HCT116 (cell line): Measurements from ENCODE around the gene GRIP1. TPM values are rescaled to one million over a fixed set of nuclear protein-coding genes. Genes with fewer than 3 reads are reported as not detected.

Experiments
- ATAC-seq: fragments of 200-7000 bp; cut with Tn5 transposase; 2 replicates; pipeline ENCODE4 v1.9.1; 2020; ENCODE audit warnings: mild to moderate bottlenecking, moderate library complexity
- BruUV-seq: library from RNA; stranded (reverse); fragments of 400-500 nt; replicated peaks from 2 replicates; lab custom pipeline; 2021; lab: Mats Ljungman, UMichigan
- CTCF ChIA-PET: fragments of 300-600 bp; sonication (Branson Sonifier 250); formaldehyde crosslinking; loops from one replicate; lab custom pipeline; 2021; ENCODE audit warnings: antibody characterized with exemption; lab: Charles Lee
- POLR2A ChIA-PET: fragments of 300-600, 350-600 bp; sonication (Branson Sonifier 250); formaldehyde crosslinking; loops from one replicate; lab custom pipeline; 2021; ENCODE audit warnings: antibody characterized with exemption; lab: Charles Lee
- RAD21 ChIA-PET, 2 experiments: fragments of 300-600 bp; sonication (Branson Sonifier 250); formaldehyde crosslinking; loops; one replicate each; lab custom pipeline; 2023; ENCODE audit warnings: low total read pairs in 2 of 2; ENCODE audit not compliant: uncharacterized antibody in 2 of 2, unreplicated experiment in 2 of 2, low non-redundant PET in 1 of 2; lab: Charles Lee
- DNase-seq: peaks from one replicate; pipeline ENCODE4 v3.0.0-alpha.2; 2010; ENCODE audit warnings: low read depth, low spot score
- H2AFZ ChIP-seq: fragments of 200-600 bp; shearing (Covaris generic), sonication (generic); 2 replicates; pipeline ENCODE4 v1.6.1; 2017; ENCODE audit warnings: low read depth, mixed run types, mixed read lengths, antibody characterized with exemption, low read length; ENCODE audit not compliant: poor library complexity, severe bottlenecking
- H3K27ac ChIP-seq: 2 replicates; pipeline ENCODE4 v1.5.1; 2012; ENCODE audit warnings: low read depth, low read length
- H3K27me3 ChIP-seq: fragments of 200-600 bp; sonication (generic); 2 replicates; pipeline ENCODE4 v1.6.1; 2016; ENCODE audit warnings: mixed run types, low read length, mixed read lengths; ENCODE audit not compliant: insufficient read depth
- H3K36me3 ChIP-seq, 2 experiments: fragments of 200-500 bp in 1 of 2; fragments of 200-600 bp in 1 of 2; sonication (Bioruptor generic) in 1 of 2; sonication (generic) in 1 of 2; 2 replicates each; pipeline versions ENCODE4 v1.5.1 to v1.6.1; 2014 to 2016; ENCODE audit warnings: low read length in 2 of 2, inconsistent platforms in 1 of 2, mixed read lengths in 1 of 2, mixed run types in 1 of 2; ENCODE audit not compliant: insufficient read depth in 2 of 2, control insufficient read depth in 1 of 2
- H3K4me1 ChIP-seq, 2 experiments: fragments of 200-600 bp in 1 of 2; sonication (generic) in 1 of 2; 2 replicates each; pipeline versions ENCODE4 v1.5.1 to v1.6.1; 2012 to 2017; ENCODE audit warnings: low read length in 2 of 2, inconsistent platforms in 1 of 2, mild to moderate bottlenecking in 1 of 2, mixed read lengths in 1 of 2, mixed run types in 1 of 2, moderate library complexity in 1 of 2; ENCODE audit not compliant: insufficient read depth in 2 of 2, control insufficient read depth in 1 of 2
- H3K4me2 ChIP-seq: fragments of 200-600 bp; sonication (generic); 2 replicates; pipeline ENCODE4 v1.6.1; 2017; ENCODE audit warnings: mixed run types, low read length, mixed read lengths
- H3K4me3 ChIP-seq, 2 experiments: fragments of 200-600 bp in 1 of 2; sonication (generic) in 1 of 2; replicated peaks in 1 of 2; 2 replicates each; pipeline ENCODE4 v1.5.1; 2011 to 2016; ENCODE audit warnings: low read length in 2 of 2, control low read depth in 1 of 2, low read depth in 1 of 2, mild to moderate bottlenecking in 1 of 2, mixed read lengths in 1 of 2, mixed run types in 1 of 2
- H3K79me2 ChIP-seq: fragments of 200-600 bp; sonication (generic); 2 replicates; pipeline ENCODE4 v1.6.1; 2017; ENCODE audit warnings: mild to moderate bottlenecking, mixed run types, low read length, moderate library complexity, mixed read lengths; ENCODE audit not compliant: insufficient read depth
- H3K9ac ChIP-seq: fragments of 200-600 bp; sonication (generic); 2 replicates; pipeline ENCODE4 v1.6.1; 2016; ENCODE audit warnings: low read length, mixed read lengths
- H3K9me2 ChIP-seq: fragments of 200-600 bp; sonication (generic), shearing (Covaris generic); 2 replicates; pipeline ENCODE4 v1.6.1; 2017; ENCODE audit warnings: mixed run types, mild to moderate bottlenecking, moderate library complexity; ENCODE audit not compliant: insufficient read depth
- H3K9me3 ChIP-seq, 2 experiments: fragments of 200-500 bp in 1 of 2; fragments of 200-600 bp in 1 of 2; sonication (Bioruptor generic) in 1 of 2; sonication (generic) in 1 of 2; 2 replicates each; pipeline ENCODE4 v1.6.1; 2014 to 2017; ENCODE audit warnings: low read length in 2 of 2, mixed read lengths in 2 of 2, inconsistent platforms in 1 of 2, low read depth in 1 of 2, mild to moderate bottlenecking in 1 of 2, mixed run types in 1 of 2, moderate library complexity in 1 of 2; ENCODE audit not compliant: control insufficient read depth in 1 of 2, insufficient read depth in 1 of 2
- H4K20me1 ChIP-seq: fragments of 200-600 bp; sonication (generic), shearing (Covaris generic); 2 replicates; pipeline ENCODE4 v1.6.1; 2017; ENCODE audit warnings: mixed run types, mild to moderate bottlenecking, moderate library complexity; ENCODE audit not compliant: insufficient read depth
- EZH2 ChIP-seq: fragments of 200-600 bp; sonication (generic); IDR thresholded peaks from 2 replicates; pipeline ENCODE4 v1.6.1; 2017; ENCODE audit warnings: antibody characterized with exemption, mixed run types
- EZH2phosphoT487 ChIP-seq: fragments of 200-600 bp; IDR thresholded peaks from 2 replicates; pipeline ENCODE4 v1.6.1; 2018; ENCODE audit warnings: antibody characterized with exemption, borderline replicate concordance
- JUND ChIP-seq: IDR thresholded peaks from 2 replicates; pipeline ENCODE4 v1.6.1; 2012
- RAD21 ChIP-seq: IDR thresholded peaks from 2 replicates; pipeline ENCODE4 v1.6.1; 2012; ENCODE audit warnings: low read depth, mild to moderate bottlenecking
- SIN3A ChIP-seq: IDR thresholded peaks from 2 replicates; pipeline ENCODE4 v1.6.1; 2012; ENCODE audit warnings: low read depth
- SRF ChIP-seq: IDR thresholded peaks from 2 replicates; pipeline ENCODE4 v1.6.1; 2012; ENCODE audit warnings: low read depth
- YY1 ChIP-seq: IDR thresholded peaks from 2 replicates; pipeline ENCODE4 v1.6.1; 2011; ENCODE audit warnings: low read length, low read depth, moderate library complexity, mild to moderate bottlenecking; ENCODE audit not compliant: insufficient replicate concordance; ENCODE audit errors: extremely low read depth
- intact Hi-C: fragments of 100-400 bp; cut with micrococcal nuclease; formaldehyde crosslinking; loops from 2 replicates; pipeline ENCODE4 v1.10.0; 2022
- total RNA-seq: library from RNA; stranded (reverse); gene quantifications from one replicate; pipeline ENCODE4 v1.2.1, GENCODE V29; 2021; ENCODE audit not compliant: unreplicated experiment
- TF ChIP-seq, protein P1 (sequence below): IDR thresholded peaks from 2 replicates; pipeline ENCODE4 v1.6.1; 2011; ENCODE audit warnings: mild to moderate bottlenecking, low read length, moderate library complexity; ENCODE audit not compliant: insufficient replicate concordance; ENCODE audit errors: extremely low read depth
- TF ChIP-seq, protein P2 (sequence below), 3 experiments: fragments of 200-600 bp in 1 of 3; sonication (generic) in 1 of 3; IDR thresholded peaks in 2 of 3; conservative IDR thresholded peaks in 1 of 3; 2 replicates each; pipeline ENCODE4 v1.5.1; 2012 to 2017; ENCODE audit warnings: low read depth in 2 of 3, low read length in 2 of 3, antibody characterized with exemption in 1 of 3, borderline replicate concordance in 1 of 3, control low read depth in 1 of 3, mild to moderate bottlenecking in 1 of 3, mixed read lengths in 1 of 3, mixed run types in 1 of 3, moderate library complexity in 1 of 3; ENCODE audit not compliant: insufficient read depth in 1 of 3

GRIP1 gene
- total RNA-seq, 1 experiment from 2014 or later: not detected

DNA sequence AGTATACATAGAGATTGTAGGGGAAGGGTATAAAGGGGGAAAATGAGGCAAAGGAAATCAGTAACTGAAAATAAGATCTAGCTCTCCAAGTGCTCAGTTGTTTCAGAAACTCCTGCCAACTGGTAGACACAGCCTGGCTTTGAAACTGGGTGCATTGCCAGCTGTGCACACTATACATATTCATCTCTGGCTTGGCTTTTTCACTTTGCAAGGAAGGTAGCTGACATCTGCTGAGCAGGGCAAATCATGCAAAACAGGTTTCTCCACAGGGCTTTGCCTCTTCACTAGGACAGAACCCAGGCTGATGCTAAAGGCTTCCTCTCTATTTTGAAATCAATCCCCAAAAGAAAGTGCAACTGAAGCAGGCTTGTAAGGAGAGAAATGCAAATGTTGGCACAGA lies 275.1 kb downstream of the GRIP1 start:
- ChIA-PET CTCF (no interaction called here), POLR2A (no interaction called here), RAD21 (no interaction called here)
- DNase-seq: no peak
- Histone ChIP-seq H4K20me1 (no peaks in the 10 kb centered on the region), H3K4me2 (no peak overlapping the region), H3K9me2 (no peaks in the 10 kb centered on the region), H3K9me3 (no peaks in the 10 kb centered on the region), H3K36me3 (no peaks in the 10 kb centered on the region), H3K79me2 (no peaks in the 10 kb centered on the region), H3K27ac (no peak overlapping the region), H3K27me3 (no peaks in the 10 kb centered on the region), H3K4me3 (no peak overlapping the region), H3K9ac (no peak overlapping the region), H2AFZ (no peak overlapping the region), H3K4me1 (peaks cover 0 to 4% of the 10 kb centered on the region in 2 experiments; a peak in 1 of 4 replicates)
- ATAC-seq: no peak
- no peak for TF ChIP-seq JUND
- TF ChIP-seq, protein P1, sequence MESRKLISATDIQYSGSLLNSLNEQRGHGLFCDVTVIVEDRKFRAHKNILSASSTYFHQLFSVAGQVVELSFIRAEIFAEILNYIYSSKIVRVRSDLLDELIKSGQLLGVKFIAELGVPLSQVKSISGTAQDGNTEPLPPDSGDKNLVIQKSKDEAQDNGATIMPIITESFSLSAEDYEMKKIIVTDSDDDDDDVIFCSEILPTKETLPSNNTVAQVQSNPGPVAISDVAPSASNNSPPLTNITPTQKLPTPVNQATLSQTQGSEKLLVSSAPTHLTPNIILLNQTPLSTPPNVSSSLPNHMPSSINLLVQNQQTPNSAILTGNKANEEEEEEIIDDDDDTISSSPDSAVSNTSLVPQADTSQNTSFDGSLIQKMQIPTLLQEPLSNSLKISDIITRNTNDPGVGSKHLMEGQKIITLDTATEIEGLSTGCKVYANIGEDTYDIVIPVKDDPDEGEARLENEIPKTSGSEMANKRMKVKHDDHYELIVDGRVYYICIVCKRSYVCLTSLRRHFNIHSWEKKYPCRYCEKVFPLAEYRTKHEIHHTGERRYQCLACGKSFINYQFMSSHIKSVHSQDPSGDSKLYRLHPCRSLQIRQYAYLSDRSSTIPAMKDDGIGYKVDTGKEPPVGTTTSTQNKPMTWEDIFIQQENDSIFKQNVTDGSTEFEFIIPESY: no peak
- no TSS peak for BruUV-seq
- intact Hi-C loops: no loop called here

DNA sequence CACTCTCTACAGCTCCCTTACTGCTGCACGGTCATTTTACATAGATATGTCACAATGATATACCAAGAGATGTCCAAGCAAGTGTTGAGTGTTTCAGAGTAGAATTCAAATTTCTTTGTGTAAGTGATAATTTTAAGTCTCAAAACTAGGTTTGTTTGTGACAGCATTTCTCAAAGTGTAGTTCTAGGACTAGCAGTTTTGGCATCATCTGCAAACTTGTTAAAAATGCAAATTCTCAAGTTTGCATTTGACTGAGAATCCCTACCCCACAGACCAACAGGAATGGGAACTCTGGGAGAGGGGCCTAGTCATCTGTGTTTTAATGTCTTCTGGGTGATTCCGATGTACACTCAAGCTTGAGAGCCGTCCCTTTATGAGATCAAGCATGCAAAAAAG lies 279.0 kb downstream of the GRIP1 start:
- TF ChIP-seq SRF: no peak
- TF ChIP-seq SIN3A: no peak
- TF ChIP-seq, protein P1: no peak
- TF ChIP-seq, protein P2, sequence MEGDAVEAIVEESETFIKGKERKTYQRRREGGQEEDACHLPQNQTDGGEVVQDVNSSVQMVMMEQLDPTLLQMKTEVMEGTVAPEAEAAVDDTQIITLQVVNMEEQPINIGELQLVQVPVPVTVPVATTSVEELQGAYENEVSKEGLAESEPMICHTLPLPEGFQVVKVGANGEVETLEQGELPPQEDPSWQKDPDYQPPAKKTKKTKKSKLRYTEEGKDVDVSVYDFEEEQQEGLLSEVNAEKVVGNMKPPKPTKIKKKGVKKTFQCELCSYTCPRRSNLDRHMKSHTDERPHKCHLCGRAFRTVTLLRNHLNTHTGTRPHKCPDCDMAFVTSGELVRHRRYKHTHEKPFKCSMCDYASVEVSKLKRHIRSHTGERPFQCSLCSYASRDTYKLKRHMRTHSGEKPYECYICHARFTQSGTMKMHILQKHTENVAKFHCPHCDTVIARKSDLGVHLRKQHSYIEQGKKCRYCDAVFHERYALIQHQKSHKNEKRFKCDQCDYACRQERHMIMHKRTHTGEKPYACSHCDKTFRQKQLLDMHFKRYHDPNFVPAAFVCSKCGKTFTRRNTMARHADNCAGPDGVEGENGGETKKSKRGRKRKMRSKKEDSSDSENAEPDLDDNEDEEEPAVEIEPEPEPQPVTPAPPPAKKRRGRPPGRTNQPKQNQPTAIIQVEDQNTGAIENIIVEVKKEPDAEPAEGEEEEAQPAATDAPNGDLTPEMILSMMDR (IDR thresholded peaks at IDR 0.05 in 2 of 3, conservative IDR thresholded peaks at IDR 0.05 in 1 of 3; ENCODE audit: borderline replicate concordance in 1 of 3, insufficient read depth in 1 of 3, low read depth in 2 of 3, low read length in 2 of 3): no peak
- no peak for TF ChIP-seq YY1
- no peak for TF ChIP-seq EZH2
- no peak for TF ChIP-seq EZH2phosphoT487
- no peak for TF ChIP-seq RAD21
- TF ChIP-seq, all 23 proteins: peak for 0
- no peaks in the 10 kb centered on the region for H4K20me1 ChIP-seq
- no peak overlapping the region for H3K9ac ChIP-seq
- ATAC-seq (no peak), DNase-seq (no peak)
- BruUV-seq: no TSS peak
- H3K4me2 ChIP-seq: no peak overlapping the region
- CTCF ChIA-PET: interaction anchor here (1.2 to 1.5 kb wide), 2 partner anchors 9 to 255 kb away, joined by 3 to 5 read pairs; no protein-coding TSS in a partner anchor
- RAD21 ChIA-PET: no interaction called here
- H3K4me1 ChIP-seq: no peaks in the 10 kb centered on the region
- H3K27me3 ChIP-seq: peaks cover 5% of the 10 kb centered on the region; the same call in 1 of the 2 replicates
- H3K9me2 ChIP-seq: no peaks in the 10 kb centered on the region
- no peak overlapping the region for H2AFZ ChIP-seq
- POLR2A ChIA-PET: no interaction called here
- H3K36me3 ChIP-seq: no peaks in the 10 kb centered on the region
- no peak overlapping the region for H3K4me3 ChIP-seq
- H3K27ac ChIP-seq: no peak overlapping the region
- H3K9me3 ChIP-seq: no peaks in the 10 kb centered on the region
- no peaks in the 10 kb centered on the region for H3K79me2 ChIP-seq
- intact Hi-C loops: no loop called here
